A549 (cell line): ENCODE measurements around the gene STX12.

ENCODE experiments used
- CTCF ChIP-seq: fragments of >200 bp; sonication (Bioruptor Twin); formaldehyde crosslinking; IDR thresholded peaks from 3 replicates; pipeline ENCODE4 v1.5.1; 2016
- EHF ChIP-seq: fragments of 250-450 bp; sonication (Bioruptor Pico); IDR thresholded peaks from 2 replicates; pipeline ENCODE4 v1.5.0; 2020; ENCODE audit warnings: mild to moderate bottlenecking
- ESRRA ChIP-seq: fragments of 150-350 bp; IDR thresholded peaks from 2 replicates; pipeline ENCODE4 v1.6.1; 2014; ENCODE audit warnings: mild to moderate bottlenecking, low read length, borderline replicate concordance
- JUN ChIP-seq, 2 experiments: fragments of >200 bp; sonication (Bioruptor Twin); formaldehyde crosslinking; IDR thresholded peaks; 2 replicates in 1 of 2; 3 replicates in 1 of 2; pipeline ENCODE4 v1.6.1; 2016 to 2017
- KDM1A ChIP-seq: fragments of 200-600 bp; sonication (generic); IDR thresholded peaks from 2 replicates; pipeline ENCODE4 v1.6.1; 2016; ENCODE audit warnings: low read depth, mild to moderate bottlenecking
- MAX ChIP-seq: IDR thresholded peaks from 2 replicates; pipeline ENCODE4 v1.6.1; 2012
- MAZ ChIP-seq: fragments of 150-350 bp; IDR thresholded peaks from 2 replicates; pipeline ENCODE4 v1.6.1; 2014; ENCODE audit warnings: antibody characterized with exemption, low read depth, low read length, borderline replicate concordance
- POLR2A ChIP-seq: IDR thresholded peaks from 2 replicates; pipeline ENCODE4 v1.6.1; 2012; ENCODE audit warnings: mild to moderate bottlenecking, low read length
- RAD21 ChIP-seq, 2 experiments: fragments of >200 bp in 1 of 2; sonication (Bioruptor Twin) in 1 of 2; formaldehyde crosslinking in 1 of 2; IDR thresholded peaks in 1 of 2; conservative IDR thresholded peaks in 1 of 2; 2 replicates in 1 of 2; 3 replicates in 1 of 2; pipeline ENCODE4 v1.6.1; 2012 to 2018; ENCODE audit warnings: inconsistent platforms in 1 of 2
- REST ChIP-seq: fragments of 200-600 bp; sonication (generic); IDR thresholded peaks from 2 replicates; pipeline ENCODE4 v1.6.1; 2016; ENCODE audit warnings: antibody characterized with exemption, mild to moderate bottlenecking, moderate library complexity
- TP53 ChIP-seq: fragments of 250-450 bp; sonication (Bioruptor Pico); IDR thresholded peaks from 2 replicates; pipeline ENCODE4 v1.5.0; 2021; ENCODE audit warnings: mild to moderate bottlenecking, moderate library complexity

- no peak for TF ChIP-seq CTCF
- no peak for TF ChIP-seq EHF
- TF ChIP-seq POLR2A = no peak
- no peak for TF ChIP-seq REST
- no peak for TF ChIP-seq ESRRA
- TF ChIP-seq TP53 = no peak
- no peak for TF ChIP-seq KDM1A
- no peak for TF ChIP-seq RAD21 (conservative IDR thresholded peaks at IDR 0.05 in 1 of 2, IDR thresholded peaks at IDR 0.05 in 1 of 2)
- TF ChIP-seq MAX = no peak
- TF ChIP-seq JUN (IDR thresholded peaks at IDR 0.05) = no peak
- no peak for TF ChIP-seq MAZ
These were observed 60.5 kb downstream of the STX12 start for GRCh38 chr1:27833470-27833869.
